ENCODE data around the gene FGFBP1.

The FGFBP1 gene

DNA sequence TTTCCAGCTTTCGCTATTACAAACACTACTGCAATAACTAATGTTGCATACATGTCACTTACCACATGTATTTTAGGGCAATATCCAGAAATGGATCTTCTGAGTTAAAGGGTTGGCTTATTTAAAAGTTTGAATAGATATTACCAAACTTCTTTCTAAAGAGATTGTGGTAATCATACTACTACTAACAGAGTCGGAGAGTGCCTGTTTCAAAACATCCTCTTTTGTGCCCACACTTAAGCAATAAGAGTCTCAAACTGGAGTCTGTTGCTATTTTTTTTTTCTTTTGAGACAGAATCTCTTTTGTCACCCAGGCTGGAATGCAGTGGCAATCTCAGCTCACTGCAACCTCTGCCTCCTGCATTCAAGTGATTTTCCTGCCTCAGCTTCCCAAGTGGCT lies 35.8 kb downstream of the FGFBP1 start:
- no peak for DNase-seq (ENCODE audit: insufficient read length, low spot score)
- no peak for TF ChIP-seq POLR2A (IDR thresholded peaks at IDR 0.05; ENCODE audit: low read depth, low read length)
- TF ChIP-seq POU2F2 (IDR thresholded peaks at IDR 0.05; ENCODE audit: low read depth, low read length) = no peak
- no peak for TF ChIP-seq SPI1 (IDR thresholded peaks at IDR 0.05; ENCODE audit: low read depth, low read length)
- no peak for TF ChIP-seq POLR2AphosphoS5 (IDR thresholded peaks at IDR 0.05; ENCODE audit: low read depth, low read length)
- TF ChIP-seq PAX5 (IDR thresholded peaks at IDR 0.05; ENCODE audit: insufficient read depth, low read length, severe bottlenecking) = no peak
- TF ChIP-seq TAF1 (IDR thresholded peaks at IDR 0.05; ENCODE audit: low read depth, low read length) = no peak
- no peak for FAIRE-seq

DNA sequence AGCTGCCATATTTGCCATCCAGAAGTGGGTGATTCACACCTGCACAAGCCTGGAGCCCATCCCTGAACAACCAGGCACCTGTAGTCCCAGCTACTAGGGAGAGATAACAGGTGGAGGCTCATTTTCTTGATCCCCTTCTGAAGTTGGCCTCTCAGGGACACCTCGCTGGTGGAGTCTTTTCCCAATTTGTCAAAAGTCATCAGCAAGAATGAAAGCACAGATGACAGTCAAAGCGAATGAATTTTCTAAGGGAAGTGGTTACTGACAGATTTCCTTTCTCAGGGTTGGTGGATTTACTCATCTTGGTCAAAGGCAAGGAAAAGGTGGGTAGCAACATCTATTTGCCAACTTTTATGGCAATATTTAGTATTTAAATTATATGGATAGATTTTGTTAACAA lies 36.5 kb downstream of the FGFBP1 start:
- FAIRE-seq (no peak), DNase-seq (ENCODE audit: insufficient read length, low spot score) (no peak)
- TF ChIP-seq SPI1 (IDR thresholded peaks at IDR 0.05; ENCODE audit: low read depth, low read length) (no peak), POLR2A (IDR thresholded peaks at IDR 0.05; ENCODE audit: low read depth, low read length) (no peak), POLR2AphosphoS5 (IDR thresholded peaks at IDR 0.05; ENCODE audit: low read depth, low read length) (no peak), TAF1 (IDR thresholded peaks at IDR 0.05; ENCODE audit: low read depth, low read length) (no peak), POU2F2 (IDR thresholded peaks at IDR 0.05; ENCODE audit: low read depth, low read length) (no peak), PAX5 (IDR thresholded peaks at IDR 0.05; ENCODE audit: insufficient read depth, low read length, severe bottlenecking) (no peak)

DNA sequence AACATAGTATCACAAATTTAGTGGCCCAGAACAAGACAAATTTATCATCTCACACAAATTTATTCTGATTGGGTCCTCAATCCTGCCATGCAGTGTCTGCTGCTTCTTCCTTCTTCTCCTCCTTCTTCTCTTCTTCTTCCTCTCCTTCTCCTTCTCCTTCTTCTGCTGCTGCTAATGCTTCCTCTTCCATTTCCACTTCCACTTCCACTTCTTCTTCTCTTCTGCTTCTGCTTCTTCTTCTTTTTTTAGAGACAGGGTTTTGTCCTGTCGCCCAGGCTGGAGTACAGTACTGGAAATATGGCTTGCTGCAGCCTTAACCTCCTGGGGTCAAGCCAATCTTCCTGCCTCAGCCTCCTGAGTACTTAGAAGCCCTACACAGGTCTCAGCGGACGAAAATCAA lies 37.5 kb downstream of the FGFBP1 start:
- FAIRE-seq = no peak
- no peak for TF ChIP-seq POU2F2 (IDR thresholded peaks at IDR 0.05; ENCODE audit: low read depth, low read length)
- no peak for TF ChIP-seq SPI1 (IDR thresholded peaks at IDR 0.05; ENCODE audit: low read depth, low read length)
- TF ChIP-seq TAF1 (IDR thresholded peaks at IDR 0.05; ENCODE audit: low read depth, low read length) = no peak
- TF ChIP-seq POLR2A (IDR thresholded peaks at IDR 0.05; ENCODE audit: low read depth, low read length) = no peak
- TF ChIP-seq POLR2AphosphoS5 (IDR thresholded peaks at IDR 0.05; ENCODE audit: low read depth, low read length) = no peak
- no peak for TF ChIP-seq PAX5 (IDR thresholded peaks at IDR 0.05; ENCODE audit: insufficient read depth, low read length, severe bottlenecking)
- no peak for DNase-seq (ENCODE audit: insufficient read length, low spot score)

DNA sequence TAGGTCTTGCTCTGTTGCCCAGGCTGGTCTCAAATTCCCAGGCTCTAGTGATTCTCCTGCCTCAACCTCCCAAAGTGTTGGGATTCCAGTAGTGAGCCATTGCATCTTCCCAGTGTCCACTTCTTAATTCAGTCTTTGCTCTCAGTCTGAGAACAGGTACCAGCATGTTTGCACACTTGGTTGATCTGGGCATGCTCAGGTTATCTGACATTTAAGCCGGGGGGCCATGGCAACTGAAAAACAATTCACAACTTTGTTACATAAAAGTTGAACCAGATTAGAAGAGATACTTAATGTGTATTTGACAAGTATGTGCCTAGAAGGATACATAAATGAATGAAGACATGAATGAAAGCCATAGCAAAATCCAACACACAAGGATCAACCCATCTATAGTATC lies 39.0 kb downstream of the FGFBP1 start:
- no peak for TF ChIP-seq PAX5 (IDR thresholded peaks at IDR 0.05; ENCODE audit: insufficient read depth, low read length, severe bottlenecking)
- no peak for TF ChIP-seq POLR2A (IDR thresholded peaks at IDR 0.05; ENCODE audit: low read depth, low read length)
- TF ChIP-seq TAF1 (IDR thresholded peaks at IDR 0.05; ENCODE audit: low read depth, low read length) = no peak
- TF ChIP-seq POU2F2 (IDR thresholded peaks at IDR 0.05; ENCODE audit: low read depth, low read length) = no peak
- DNase-seq (ENCODE audit: insufficient read length, low spot score) = no peak
- no peak for FAIRE-seq

DNA sequence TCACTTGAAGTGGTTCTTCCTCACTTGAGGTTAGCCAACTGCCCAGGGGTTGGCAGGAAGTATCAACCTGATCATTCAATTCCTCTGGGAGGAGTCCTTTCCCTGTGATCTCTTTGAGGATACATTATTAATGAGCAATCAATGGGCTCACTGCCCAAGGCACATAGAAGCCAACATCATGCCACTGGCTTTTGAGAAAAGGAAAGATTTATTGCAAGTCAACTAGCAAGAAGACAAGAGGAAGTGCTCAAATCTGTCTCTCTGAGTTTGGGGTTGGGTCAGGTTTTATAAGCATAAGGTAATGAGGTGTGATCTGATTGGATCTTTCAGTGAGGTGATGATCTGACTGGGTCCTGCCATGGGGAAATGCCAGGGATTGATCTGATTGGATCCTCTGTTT lies 39.6 kb downstream of the FGFBP1 start:
- TF ChIP-seq POU2F2 (IDR thresholded peaks at IDR 0.05; ENCODE audit: low read depth, low read length) = no peak
- no peak for TF ChIP-seq PAX5 (IDR thresholded peaks at IDR 0.05; ENCODE audit: insufficient read depth, low read length, severe bottlenecking)
- no peak for TF ChIP-seq TAF1 (IDR thresholded peaks at IDR 0.05; ENCODE audit: low read depth, low read length)
- no peak for TF ChIP-seq SPI1 (IDR thresholded peaks at IDR 0.05; ENCODE audit: low read depth, low read length)
- no peak for TF ChIP-seq POLR2A (IDR thresholded peaks at IDR 0.05; ENCODE audit: low read depth, low read length)
- TF ChIP-seq POLR2AphosphoS5 (IDR thresholded peaks at IDR 0.05; ENCODE audit: low read depth, low read length) = no peak
- no peak for DNase-seq (ENCODE audit: insufficient read length, low spot score)
- FAIRE-seq = no peak

DNA sequence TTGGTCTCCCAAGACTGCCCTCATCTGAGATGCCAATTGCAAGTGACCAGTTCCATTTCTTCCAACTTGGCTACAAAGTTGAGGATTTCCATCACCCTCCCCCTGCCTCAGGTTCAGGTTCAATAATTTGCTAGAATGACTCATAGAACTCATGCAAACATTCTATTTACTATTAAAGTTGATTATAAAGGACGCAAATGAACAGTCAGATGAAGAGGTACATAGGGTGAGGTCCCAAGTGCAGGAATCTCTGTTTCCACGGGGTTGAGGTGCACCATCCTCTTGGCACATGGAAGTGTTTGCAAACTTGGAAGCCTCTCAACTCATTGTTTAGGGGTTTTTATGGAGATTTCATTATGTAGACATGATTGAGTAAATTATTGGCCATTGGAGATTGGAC lies 41.0 kb downstream of the FGFBP1 start:
- FAIRE-seq (no peak), DNase-seq (ENCODE audit: insufficient read length, low spot score) (no peak)
- no peak for TF ChIP-seq POU2F2 (IDR thresholded peaks at IDR 0.05; ENCODE audit: low read depth, low read length)
- TF ChIP-seq SPI1 (IDR thresholded peaks at IDR 0.05; ENCODE audit: low read depth, low read length) = no peak
- TF ChIP-seq POLR2A (IDR thresholded peaks at IDR 0.05; ENCODE audit: low read depth, low read length) = no peak
- no peak for TF ChIP-seq TAF1 (IDR thresholded peaks at IDR 0.05; ENCODE audit: low read depth, low read length)
- TF ChIP-seq POLR2AphosphoS5 (IDR thresholded peaks at IDR 0.05; ENCODE audit: low read depth, low read length) = no peak

DNA sequence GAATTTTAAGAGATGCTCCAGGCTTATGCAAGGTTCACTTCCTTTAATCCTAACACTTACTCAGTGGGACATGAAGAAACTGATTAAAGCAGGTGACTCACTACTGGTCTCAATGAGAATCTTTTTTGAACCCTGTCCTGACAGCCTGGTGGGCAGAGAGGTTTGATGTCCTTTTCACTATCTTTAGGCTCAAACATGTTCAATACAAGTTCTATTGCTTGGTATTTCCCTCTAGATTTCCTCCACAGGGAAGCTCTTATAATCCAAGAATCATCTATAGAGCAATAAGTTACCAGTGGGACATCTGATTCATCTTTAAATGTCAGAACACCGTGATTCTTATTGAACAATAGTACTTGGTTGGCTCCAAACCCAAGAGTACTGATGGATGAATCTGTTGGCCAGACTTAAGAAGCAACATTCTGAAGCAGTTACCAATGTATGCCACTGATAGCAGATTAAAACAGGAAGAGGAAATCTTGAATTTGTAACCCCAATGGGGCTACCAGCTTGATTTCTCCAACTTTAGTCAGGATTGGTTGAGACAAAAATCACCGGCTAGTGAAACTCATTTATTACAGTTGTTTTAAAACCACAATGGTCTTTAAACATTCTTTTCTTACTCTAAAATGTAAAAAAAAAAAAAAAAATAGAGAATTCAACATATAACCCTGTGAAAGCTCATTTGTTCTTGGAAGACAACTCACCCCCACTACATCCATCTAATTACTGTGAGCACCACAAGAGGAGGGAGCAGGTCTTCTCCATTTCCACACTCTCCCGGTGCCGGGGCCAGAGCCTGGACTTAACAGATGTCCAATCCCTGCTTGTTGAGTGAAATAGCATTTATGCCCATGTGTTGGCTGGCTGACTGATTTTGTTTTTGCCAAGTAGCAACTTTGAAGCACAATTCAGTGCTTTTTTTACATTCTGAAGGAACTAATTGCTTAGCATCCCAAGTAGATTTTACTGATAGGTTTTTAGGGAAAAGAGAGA lies 43.3 kb downstream of the FGFBP1 start:
- DNase-seq (ENCODE audit: insufficient read length, low spot score) (no peak), FAIRE-seq (no peak)
- TF ChIP-seq POLR2AphosphoS5 (IDR thresholded peaks at IDR 0.05; ENCODE audit: low read depth, low read length) (no peak), SPI1 (IDR thresholded peaks at IDR 0.05; ENCODE audit: low read depth, low read length) (no peak), PAX5 (IDR thresholded peaks at IDR 0.05; ENCODE audit: insufficient read depth, low read length, severe bottlenecking) (no peak), TAF1 (IDR thresholded peaks at IDR 0.05; ENCODE audit: low read depth, low read length) (no peak), POLR2A (IDR thresholded peaks at IDR 0.05; ENCODE audit: low read depth, low read length) (no peak), POU2F2 (IDR thresholded peaks at IDR 0.05; ENCODE audit: low read depth, low read length) (no peak)

DNA sequence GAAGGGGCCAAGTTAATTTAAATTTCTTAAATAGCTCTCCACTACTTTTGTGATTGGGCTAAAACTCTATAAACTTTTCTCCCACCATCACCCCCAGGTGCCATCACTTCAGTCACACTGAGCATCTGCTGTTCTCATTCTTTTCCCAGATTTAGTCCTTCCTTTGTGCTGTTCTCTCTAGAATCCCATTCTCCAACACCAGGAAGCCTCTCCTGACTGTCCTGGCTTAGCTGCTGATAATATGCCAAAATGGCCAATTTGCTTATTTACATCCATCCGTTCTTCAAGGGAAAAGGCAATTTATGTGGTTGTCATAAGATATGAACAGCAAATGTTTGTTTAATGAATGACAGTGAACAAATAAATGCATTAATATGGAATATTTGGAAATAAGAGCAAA lies 44.1 kb downstream of the FGFBP1 start:
- FAIRE-seq (no peak), DNase-seq (ENCODE audit: insufficient read length, low spot score) (no peak)
- TF ChIP-seq POLR2A (IDR thresholded peaks at IDR 0.05; ENCODE audit: low read depth, low read length) = no peak
- TF ChIP-seq TAF1 (IDR thresholded peaks at IDR 0.05; ENCODE audit: low read depth, low read length) = no peak
- no peak for TF ChIP-seq POU2F2 (IDR thresholded peaks at IDR 0.05; ENCODE audit: low read depth, low read length)
- no peak for TF ChIP-seq PAX5 (IDR thresholded peaks at IDR 0.05; ENCODE audit: insufficient read depth, low read length, severe bottlenecking)
- no peak for TF ChIP-seq POLR2AphosphoS5 (IDR thresholded peaks at IDR 0.05; ENCODE audit: low read depth, low read length)
- no peak for TF ChIP-seq SPI1 (IDR thresholded peaks at IDR 0.05; ENCODE audit: low read depth, low read length)

DNA sequence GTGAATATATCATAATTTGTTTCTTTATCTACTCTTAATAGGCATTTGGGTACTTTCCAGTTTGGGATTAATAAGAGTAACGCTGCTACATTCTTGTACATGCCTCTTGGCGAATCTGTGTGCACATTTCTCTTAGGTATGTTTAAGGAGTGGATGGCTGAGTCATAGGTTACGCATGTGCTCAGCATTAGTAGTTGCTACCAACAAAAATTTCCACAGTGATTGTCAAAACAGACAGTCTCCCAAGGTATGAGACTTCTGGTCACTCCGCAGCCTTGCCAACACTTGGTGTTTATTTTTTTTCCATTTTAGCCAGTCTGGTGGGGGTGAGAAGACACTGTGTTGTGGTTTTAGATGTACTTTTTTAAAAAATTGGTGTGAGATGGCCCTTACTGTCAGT lies 44.6 kb downstream of the FGFBP1 start:
- no peak for TF ChIP-seq TAF1 (IDR thresholded peaks at IDR 0.05; ENCODE audit: low read depth, low read length)
- TF ChIP-seq POLR2A (IDR thresholded peaks at IDR 0.05; ENCODE audit: low read depth, low read length) = no peak
- no peak for TF ChIP-seq POLR2AphosphoS5 (IDR thresholded peaks at IDR 0.05; ENCODE audit: low read depth, low read length)
- TF ChIP-seq POU2F2 (IDR thresholded peaks at IDR 0.05; ENCODE audit: low read depth, low read length) = no peak
- FAIRE-seq (no peak), DNase-seq (ENCODE audit: insufficient read length, low spot score) (no peak)

All from GM12891 (cell line).